GM19023 (cell line): ENCODE results near the gene C20orf141.

Source experiments
- ATAC-seq: cut with Tn5 transposase; IDR thresholded peaks from one replicate; pipeline ENCODE4 v1.9.1; 2021; ENCODE audit warnings: mild to moderate bottlenecking, moderate library complexity; ENCODE audit not compliant: unreplicated experiment

The C20orf141 gene

GRCh38 chr20:2840967-2841531 lies 26.3 kb downstream of the C20orf141 start:
- ATAC-seq, result peak; percentile 45

- no peak for ATAC-seq
These were observed 30.8 kb downstream of the C20orf141 start for GRCh38 chr20:2845607-2846006.

GRCh38 chr20:2846698-2847097 lies 31.9 kb downstream of the C20orf141 start:
- no peak for ATAC-seq

GRCh38 chr20:2847802-2848201 lies 33.0 kb downstream of the C20orf141 start:
- ATAC-seq, result no peak

DNA sequence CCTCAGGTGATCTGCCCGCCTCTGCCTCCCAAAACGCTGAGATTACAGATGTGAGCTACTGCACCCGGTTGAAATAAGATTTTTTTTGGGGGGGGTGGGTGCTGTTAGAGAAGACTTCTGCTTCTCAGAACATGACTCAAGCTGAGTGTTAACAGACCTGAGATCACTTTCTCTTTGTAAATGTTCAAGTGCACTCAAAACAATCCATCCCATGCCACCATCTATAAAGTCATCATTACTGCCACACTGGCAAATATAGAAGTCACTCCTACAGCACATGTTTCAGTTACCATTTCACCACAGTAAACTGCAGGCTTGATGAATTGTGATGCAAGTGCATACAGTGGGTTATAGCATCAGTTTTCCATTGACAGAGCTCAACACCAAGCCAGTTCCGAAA lies 34.7 kb downstream of the C20orf141 start:
- ATAC-seq, result no peak

GRCh38 chr20:2851086-2851485 lies 36.3 kb downstream of the C20orf141 start:
- ATAC-seq, result no peak

- no peak for ATAC-seq
These were observed 43.8 kb downstream of the C20orf141 start for GRCh38 chr20:2858591-2858990.

DNA sequence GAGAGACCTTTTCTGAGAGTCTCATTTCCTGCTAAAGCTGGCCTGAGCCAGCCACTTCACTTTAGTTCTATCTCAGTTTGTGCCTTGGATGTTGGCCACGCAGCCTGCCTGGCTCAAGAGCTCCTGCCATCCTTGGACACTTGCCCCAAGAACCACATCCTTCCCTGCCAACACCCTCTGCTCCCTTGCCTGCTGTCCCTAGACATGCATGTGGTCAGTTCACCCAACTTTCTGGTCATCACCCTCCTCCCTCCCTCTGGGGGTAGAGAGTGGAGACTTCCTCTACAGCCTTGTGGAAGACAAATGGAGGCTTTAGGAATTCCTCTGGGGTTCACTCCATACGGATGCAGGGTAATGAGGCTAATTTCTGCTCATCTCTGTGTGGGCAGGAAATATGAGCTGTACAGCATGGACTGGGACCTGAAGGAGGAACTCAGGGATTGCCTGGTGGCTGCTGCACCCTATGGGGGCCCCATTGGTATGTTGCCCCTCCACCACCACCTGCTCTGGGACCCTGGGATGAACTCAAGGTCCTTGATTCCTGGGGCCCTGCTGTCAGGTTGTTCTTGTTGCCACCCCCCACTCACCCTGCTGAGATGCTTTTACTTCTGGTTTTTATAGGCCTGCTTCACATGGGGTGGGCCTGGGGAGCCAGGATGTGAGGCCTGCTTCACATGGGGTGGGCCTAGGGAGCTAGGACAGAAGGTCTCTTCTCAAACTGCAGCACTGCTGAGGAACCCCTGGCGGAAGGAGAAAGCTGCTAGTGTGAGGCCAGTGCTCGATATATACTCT lies 44.7 kb downstream of the C20orf141 start:
- ATAC-seq, result no peak

GRCh38 chr20:2864626-2865025 lies 49.8 kb downstream of the C20orf141 start:
- no peak for ATAC-seq

DNA sequence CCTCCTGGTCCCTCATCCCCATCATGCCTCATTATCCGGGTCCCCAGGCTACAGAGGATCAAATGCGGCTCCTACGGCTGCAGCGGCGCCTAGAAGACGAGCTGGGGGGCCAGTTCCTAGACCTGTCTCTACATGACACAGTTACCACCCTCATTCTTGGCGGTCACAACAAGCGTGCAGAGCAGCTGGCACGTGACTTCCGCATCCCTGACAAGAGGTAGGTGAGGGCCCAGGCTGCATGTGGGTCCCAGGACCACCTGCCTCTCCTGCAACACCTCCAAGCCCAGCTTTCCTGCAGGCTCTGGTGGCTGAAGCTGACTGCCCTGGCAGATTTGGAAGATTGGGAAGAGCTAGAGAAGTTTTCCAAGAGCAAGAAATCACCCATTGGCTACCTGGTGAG lies 50.3 kb downstream of the C20orf141 start:
- no peak for ATAC-seq
